NCI-H2081 (cell line): ENCODE data around the gene NEB.
"Not testable (repeated sequence)": the region's sequence is repeated elsewhere in the genome, so short reads cannot be mapped to it uniquely, and the experiment has no call there.

Experiments
- DNase-seq, 2 experiments: peaks; one replicate each; lab custom pipeline; 2025; lab: John Stamatoyannopoulos, UW

Gene NEB

GRCh38 chr2:151761193-151761592 lies 26.9 kb upstream of the NEB start:
- DNase-seq = no peak

- no peak for DNase-seq
Observed at GRCh38 chr2:151760139-151760650, 25.9 kb upstream of the NEB start.

- DNase-seq = no peak
Observed at GRCh38 chr2:151758744-151759143, 24.5 kb upstream of the NEB start.

- peak in 1 of 2 experiments; percentile 27 for DNase-seq
Observed at GRCh38 chr2:151757861-151758260, 23.6 kb upstream of the NEB start.

- DNase-seq = no peak
Observed at GRCh38 chr2:151756820-151757219, 22.5 kb upstream of the NEB start.

- DNase-seq = no peak
Observed at GRCh38 chr2:151754253-151754897, 20.1 kb upstream of the NEB start.

GRCh38 chr2:151753540-151753939 lies 19.3 kb upstream of the NEB start:
- no peak for DNase-seq

- DNase-seq = not testable (repeated sequence)
Observed at GRCh38 chr2:151745261-151745660, 11.0 kb upstream of the NEB start.

GRCh38 chr2:151730262-151730975 lies 3.9 kb downstream of the NEB start:
- no peak for DNase-seq

- no peak for DNase-seq
Observed at GRCh38 chr2:151729837-151730236, 4.4 kb downstream of the NEB start.

- no peak for DNase-seq
Observed at GRCh38 chr2:151729415-151729811, 4.9 kb downstream of the NEB start.

GRCh38 chr2:151728804-151729414 lies 5.4 kb downstream of the NEB start:
- DNase-seq = peak in 1 of 2 experiments; percentile 13

GRCh38 chr2:151727593-151728552 lies 6.4 kb downstream of the NEB start:
- no peak for DNase-seq

- no peak for DNase-seq
Observed at GRCh38 chr2:151721161-151721560, 13.1 kb downstream of the NEB start.

- no peak for DNase-seq
Observed at GRCh38 chr2:151720521-151720920, 13.8 kb downstream of the NEB start.

- no peak for DNase-seq
Observed at GRCh38 chr2:151718796-151719195, 15.5 kb downstream of the NEB start.

- no peak for DNase-seq
Observed at GRCh38 chr2:151718247-151718646, 16.0 kb downstream of the NEB start.

GRCh38 chr2:151716721-151717120 lies 17.6 kb downstream of the NEB start:
- no peak for DNase-seq

GRCh38 chr2:151713291-151713903 lies 20.9 kb downstream of the NEB start:
- no peak for DNase-seq

GRCh38 chr2:151711025-151711424 lies 23.3 kb downstream of the NEB start:
- DNase-seq = no peak

- no peak for DNase-seq
Observed at GRCh38 chr2:151708788-151709187, 25.5 kb downstream of the NEB start.
